ENCODE results near the gene DCC.

GRCh38 chr18:53457068-53457467, 1117.1 kb downstream of the DCC start:
- TF ChIP-seq POLR2AphosphoS5 (IDR thresholded peaks at IDR 0.05; ENCODE audit: low read depth, low read length) (no peak), RAD21 (IDR thresholded peaks at IDR 0.05; ENCODE audit: low read length) (no peak), TAF1 (IDR thresholded peaks at IDR 0.05; ENCODE audit: borderline replicate concordance, low read depth, low read length) (no peak), CTCF (IDR thresholded peaks at IDR 0.05) (no peak)
